ENCODE data around the gene CDRT4. TPM values are rescaled to one million over a fixed set of nuclear protein-coding genes. Genes with fewer than 3 reads are reported as not detected.

Gene CDRT4
- polyA plus RNA-seq, 1 of the 3 experiments (the other 2 are of a cell fraction), result 4.6 TPM

GRCh38 chr17:15468126-15468525, 705 bp upstream of the CDRT4 start:
- Histone ChIP-seq H3K9me3 (no peaks in the 10 kb centered on the region), H3K4me1 (ENCODE audit: control insufficient read depth in 1 of 2, insufficient read depth in 2 of 2, low read depth in 1 of 2, low read length in 1 of 2) (peaks cover 18 to 26% of the 10 kb centered on the region in 2 experiments; a peak in 1 of 4 replicates), H3K27me3 (ENCODE audit: insufficient read depth) (no peaks in the 10 kb centered on the region), H3K4me3 (ENCODE audit: low read depth in 2 of 2, low read length in 1 of 2) (no peak overlapping the region), H3K9me2 (no peaks in the 10 kb centered on the region), H3K36me3 (replicated peaks in 1 of 2; ENCODE audit: control insufficient read depth in 1 of 2, insufficient read depth in 2 of 2, low read length in 1 of 2) (no peaks in the 10 kb centered on the region), H3K9ac (no peak overlapping the region), H3K4me2 (no peak overlapping the region), H4K20me1 (ENCODE audit: insufficient read depth) (no peaks in the 10 kb centered on the region), H2AFZ (ENCODE audit: low read depth) (no peak overlapping the region), H3K79me2 (ENCODE audit: insufficient read depth) (no peaks in the 10 kb centered on the region), H3F3A (replicated peaks; ENCODE audit: insufficient read depth) (peaks cover 5% of the 10 kb centered on the region), H3K27ac (ENCODE audit: low read depth in 2 of 2, low read length in 1 of 2) (no peak overlapping the region; a peak in 1 of 4 replicates)
- CTCF ChIA-PET, result no interaction called here
- no peak for TF ChIP-seq ZBTB33 (IDR thresholded peaks at IDR 0.05; ENCODE audit: borderline replicate concordance, low read depth)
- no peak for TF ChIP-seq FOXM1 (IDR thresholded peaks at IDR 0.05; ENCODE audit: low read depth)
- no peak for TF ChIP-seq NFIC (IDR thresholded peaks at IDR 0.05; ENCODE audit: borderline replicate concordance)
- TF ChIP-seq MAX (IDR thresholded peaks at IDR 0.05; ENCODE audit: low read depth), result no peak
- no peak for TF ChIP-seq PBX3 (IDR thresholded peaks at IDR 0.05)
- TF ChIP-seq MXI1 (IDR thresholded peaks at IDR 0.05; ENCODE audit: low read depth, low read length), result no peak
- no peak for DNase-seq
- POLR2A ChIA-PET, result no interaction called here
- 52% methylated on average over 4 of the region's 4 CpGs for WGBS (ENCODE audit: low lambda C conversion rate)

- WGBS (ENCODE audit: low lambda C conversion rate), result 60% methylated on average over 5 of the region's 6 CpGs
- H3K79me2 ChIP-seq (ENCODE audit: insufficient read depth), result no peaks in the 10 kb centered on the region
- no peaks in the 10 kb centered on the region for H3K36me3 ChIP-seq (replicated peaks in 1 of 2; ENCODE audit: control insufficient read depth in 1 of 2, insufficient read depth in 2 of 2, low read length in 1 of 2)
- H4K20me1 ChIP-seq (ENCODE audit: insufficient read depth), result no peaks in the 10 kb centered on the region
- no peak overlapping the region for H3K27ac ChIP-seq (ENCODE audit: low read depth in 2 of 2, low read length in 1 of 2)
- H2AFZ ChIP-seq (ENCODE audit: low read depth), result no peak overlapping the region
- no peak overlapping the region for H3K4me2 ChIP-seq
- ChIA-PET POLR2A (no interaction called here), CTCF (interaction anchor here (1.1 kb wide), 2 partner anchors 203 to 209 kb away, joined by 3 to 4 read pairs; no protein-coding TSS in a partner anchor)
- H3K9me2 ChIP-seq, result no peaks in the 10 kb centered on the region
- peak; percentile 64 for DNase-seq
- H3K4me1 ChIP-seq (ENCODE audit: control insufficient read depth in 1 of 2, insufficient read depth in 2 of 2, low read depth in 1 of 2, low read length in 1 of 2), result peaks cover 19 to 29% of the 10 kb centered on the region in 2 experiments; a peak in 1 of 4 replicates
- H3F3A ChIP-seq (replicated peaks; ENCODE audit: insufficient read depth), result peaks cover 6% of the 10 kb centered on the region
- no peaks in the 10 kb centered on the region for H3K9me3 ChIP-seq
- no peak overlapping the region for H3K9ac ChIP-seq
- no peak overlapping the region for H3K4me3 ChIP-seq (ENCODE audit: low read depth in 2 of 2, low read length in 1 of 2)
- H3K27me3 ChIP-seq (ENCODE audit: insufficient read depth), result no peaks in the 10 kb centered on the region
- TF ChIP-seq GATA2 (CRISPR knock-in tag; IDR thresholded peaks at IDR 0.05) (no peak), REST (IDR thresholded peaks at IDR 0.05; ENCODE audit: low read depth, low read length) (no peak), POLR2AphosphoS5 (IDR thresholded peaks at IDR 0.05; ENCODE audit: low read depth, low read length) (no peak), RAD21 (IDR thresholded peaks at IDR 0.05; ENCODE audit: low read length) (no peak), FOSL2 (IDR thresholded peaks at IDR 0.05; ENCODE audit: borderline replicate concordance, low read depth) (no peak), JUND (IDR thresholded peaks at IDR 0.05) (no peak), NRF1 (IDR thresholded peaks at IDR 0.05; ENCODE audit: low read depth, low read length) (no peak), GABPA (IDR thresholded peaks at IDR 0.05; ENCODE audit: low read depth) (no peak), FOXJ3 (CRISPR knock-in tag; IDR thresholded peaks at IDR 0.05) (no peak), TEAD4 (IDR thresholded peaks at IDR 0.05; ENCODE audit: borderline replicate concordance, insufficient read depth) (no peak), NFIC (IDR thresholded peaks at IDR 0.05; ENCODE audit: borderline replicate concordance) (no peak), SMC3 (IDR thresholded peaks at IDR 0.05; ENCODE audit: low read depth, low read length) (no peak), CHD2 (IDR thresholded peaks at IDR 0.05; ENCODE audit: low read length, partially characterized antibody) (no peak), CTCF (IDR thresholded peaks at IDR 0.05) (no peak)
These were observed 1.3 kb downstream of the CDRT4 start for GRCh38 chr17:15466131-15466530.

Measured in SK-N-SH (cell line).